HepG2 (cell line): ENCODE data around the gene PYCR2. TPM values are rescaled to one million over a fixed set of nuclear protein-coding genes. Genes with fewer than 3 reads are reported as not detected.

Experiments used
- ATAC-seq: fragments of 200-7000 bp; cut with Tn5 transposase; 3 replicates; pipeline ENCODE4 v1.9.1; 2020; ENCODE audit warnings: mild to moderate bottlenecking, moderate library complexity
- BruUV-seq: library from RNA; stranded (reverse); fragments of 400-500 nt; replicated peaks from 2 replicates; lab custom pipeline; 2021; lab: Mats Ljungman, UMichigan
- CTCF ChIA-PET: fragments of 300-600 bp; formaldehyde crosslinking; extraction: SDS; loops from one replicate; lab custom pipeline; 2021; ENCODE audit warnings: low total read pairs, inconsistent platforms, low intra/inter-chr PET ratio; lab: Yijun Ruan, JAX
- POLR2A ChIA-PET: fragments of 350-600 bp; sonication (Branson Sonifier 250); formaldehyde crosslinking; loops from one replicate; lab custom pipeline; 2020; ENCODE audit warnings: antibody characterized with exemption, inconsistent platforms; lab: Yijun Ruan, JAX
- DNase-seq: peaks from one replicate; pipeline ENCODE4 v3.0.0-alpha.2; 2015; ENCODE audit warnings: low spot score
- FAIRE-seq: peaks from 3 replicates; lab custom pipeline; 2011; peaks lifted over from hg19 to GRCh38; lab: Jason Lieb, UNC
- H2AFZ ChIP-seq: one replicate; pipeline ENCODE4 v1.6.1; 2011; ENCODE audit warnings: low read length, inconsistent platforms
- H3K27ac ChIP-seq: fragments of 300-600 bp; 3 replicates; pipeline ENCODE4 v1.8.0; 2011; ENCODE audit warnings: mixed run types, mild to moderate bottlenecking, mixed read lengths, low read length, inconsistent platforms; ENCODE audit not compliant: insufficient read depth; ENCODE audit errors: extremely low read length
- H3K27me3 ChIP-seq, 2 experiments: fragments of 200-600 bp in 1 of 2; 2 replicates in 1 of 2; 3 replicates in 1 of 2; pipeline versions ENCODE4 v1.6.0 to v1.8.0; 2011; ENCODE audit warnings: low read length in 2 of 2, mild to moderate bottlenecking in 2 of 2, moderate library complexity in 2 of 2, inconsistent platforms in 1 of 2; ENCODE audit not compliant: insufficient read depth in 2 of 2, control insufficient read depth in 1 of 2
- H3K36me3 ChIP-seq, 2 experiments: fragments of 200-600 bp in 1 of 2; replicated peaks in 1 of 2; 2 replicates in 1 of 2; 3 replicates in 1 of 2; pipeline versions ENCODE4 v1.5.1 to v1.8.0; 2011; ENCODE audit warnings: low read length in 2 of 2, inconsistent platforms in 1 of 2; ENCODE audit not compliant: insufficient read depth in 2 of 2, control insufficient read depth in 1 of 2
- H3K4me1 ChIP-seq: 2 replicates; pipeline ENCODE4 v1.5.1; 2012; ENCODE audit warnings: low read length, inconsistent platforms; ENCODE audit not compliant: insufficient read depth
- H3K4me2 ChIP-seq: 2 replicates; pipeline ENCODE4 v1.6.0; 2011; ENCODE audit warnings: low read depth, low read length, inconsistent platforms
- H3K4me3 ChIP-seq, 3 experiments: fragments of 200-600 bp in 1 of 3; sonication (generic), shearing (Covaris generic) in 1 of 3; replicated peaks in 1 of 3; 2 replicates each; pipeline ENCODE4 v1.5.1; 2011 to 2016; ENCODE audit warnings: low read length in 3 of 3, inconsistent platforms in 2 of 3, low read depth in 2 of 3, mild to moderate bottlenecking in 2 of 3, control low read depth in 1 of 3, mixed read lengths in 1 of 3; ENCODE audit not compliant: insufficient read depth in 1 of 3
- H3K79me2 ChIP-seq: one replicate; pipeline ENCODE4 v1.6.1; 2011; ENCODE audit warnings: low read length, inconsistent platforms; ENCODE audit not compliant: insufficient read depth
- H3K9ac ChIP-seq: 2 replicates; pipeline ENCODE4 v1.6.0; 2011; ENCODE audit warnings: mild to moderate bottlenecking, low read depth, low read length, inconsistent platforms; ENCODE audit not compliant: insufficient read depth
- H3K9me3 ChIP-seq: 2 replicates; pipeline ENCODE4 v1.5.1; 2012; ENCODE audit warnings: mild to moderate bottlenecking, low read length
- H4K20me1 ChIP-seq: 2 replicates; pipeline ENCODE4 v1.6.0; 2011; ENCODE audit warnings: inconsistent platforms, mild to moderate bottlenecking, low read length, moderate library complexity; ENCODE audit not compliant: insufficient read depth
- ARNT2 ChIP-seq: sonication (generic); formaldehyde crosslinking; IDR thresholded peaks from 2 replicates; pipeline ENCODE4 v1.8.0; 2022; ENCODE audit warnings: mild to moderate bottlenecking, low read depth, missing genetic modification reagents, moderate library complexity
- DR1 ChIP-seq: sonication (generic); formaldehyde crosslinking; IDR thresholded peaks from 2 replicates; pipeline ENCODE4 v1.8.0; 2021; ENCODE audit warnings: mild to moderate bottlenecking, missing genetic modification reagents, inconsistent platforms
- FOSL1 ChIP-seq: sonication (generic); formaldehyde crosslinking; IDR thresholded peaks from 2 replicates; pipeline ENCODE4 v1.9.0; 2021; ENCODE audit warnings: missing genetic modification reagents, borderline replicate concordance
- IKZF1 ChIP-seq: fragments of 450-650 bp; IDR thresholded peaks from 2 replicates; pipeline ENCODE4 v1.7.1; 2016
- MYC ChIP-seq: sonication (generic); formaldehyde crosslinking; IDR thresholded peaks from 2 replicates; pipeline ENCODE4 v1.9.0; 2021; ENCODE audit warnings: missing genetic modification reagents, borderline replicate concordance
- PAF1 ChIP-seq: IDR thresholded peaks from 2 replicates; pipeline ENCODE4 v1.6.1; 2016; ENCODE audit warnings: missing genetic modification reagents, missing compliant biosample characterization
- ZNF230 ChIP-seq: sonication (generic); formaldehyde crosslinking; IDR thresholded peaks from 2 replicates; pipeline ENCODE4 v1.4.0; 2020; ENCODE audit warnings: mild to moderate bottlenecking, missing genetic modification reagents
- ZNF296 ChIP-seq: sonication (generic); formaldehyde crosslinking; conservative IDR thresholded peaks from 2 replicates; pipeline ENCODE4 v1.5.0; 2020; ENCODE audit warnings: mild to moderate bottlenecking, missing genetic modification reagents
- ZNF614 ChIP-seq: IDR thresholded peaks from 2 replicates; pipeline ENCODE4 v1.6.1; 2018; ENCODE audit warnings: missing biosample characterization, missing genetic modification reagents, inconsistent platforms, borderline replicate concordance
- ZNF672 ChIP-seq: sonication (generic); formaldehyde crosslinking; IDR thresholded peaks from 2 replicates; pipeline ENCODE4 v1.8.1; 2022; ENCODE audit warnings: missing genetic modification reagents
- WGBS: methylation state at CpG from one replicate; pipeline ENCODE4 v1.1.6; 2017; ENCODE audit warnings: low lambda C conversion rate; 5-methylcytosine and 5-hydroxymethylcytosine counted together
- in situ Hi-C: cut with HindIII; loops from 2 replicates; pipeline ENCODE4 v1.10.0; 2017; ENCODE audit warnings: low pct_unique_long_range_greater_than_20kb; ENCODE audit not compliant: extremely low pct_ligation_motif_present
- intact Hi-C: fragments of 100-400 bp; cut with micrococcal nuclease; formaldehyde crosslinking; loops from one replicate; pipeline ENCODE4 v1.10.0; 2022; ENCODE audit not compliant: unreplicated experiment
- polyA plus RNA-seq, 8 experiments: library from polyadenylated mRNA; depleted of rRNA in 3 of 8; stranded (reverse) in 7 of 8; unstranded in 1 of 8; fragments of >200 nt; fragmentation: Illumina TruSeq in 4 of 8; extraction: Trizol in 4 of 8; gene quantifications; 2 replicates each; pipeline versions ENCODE4 v1.2.1 to v1.2.3, GENCODE V29; 2011 to 2016; ENCODE audit warnings: low read depth in 4 of 8, missing spikeins in 1 of 8, mixed read lengths in 1 of 8; ENCODE audit not compliant: insufficient read depth in 1 of 8
- total RNA-seq, 5 experiments: library from RNA; depleted of rRNA; stranded (reverse); fragments of >200 nt; fragmentation: Illumina TruSeq; extraction: Trizol; gene quantifications; 2 replicates each; pipeline ENCODE4 v1.2.3, GENCODE V29; 2016; ENCODE audit warnings: low read depth in 1 of 5
- TF ChIP-seq, protein P1 (sequence below): IDR thresholded peaks from 2 replicates; pipeline ENCODE4 v1.6.1; 2016; ENCODE audit warnings: missing genetic modification reagents, missing compliant biosample characterization
- TF ChIP-seq, protein P2 (sequence below): sonication (generic); formaldehyde crosslinking; IDR thresholded peaks from 2 replicates; pipeline ENCODE4 v1.8.0; 2022; ENCODE audit warnings: mild to moderate bottlenecking, missing genetic modification reagents, moderate library complexity
- TF ChIP-seq, protein P3 (sequence below): sonication (generic); formaldehyde crosslinking; IDR thresholded peaks from 2 replicates; pipeline ENCODE4 v1.5.0; 2020; ENCODE audit warnings: missing genetic modification reagents
- TF ChIP-seq, protein P4 (sequence below): sonication (generic); formaldehyde crosslinking; IDR thresholded peaks from 2 replicates; pipeline ENCODE4 v1.8.0; 2023; ENCODE audit warnings: mild to moderate bottlenecking, missing genetic modification reagents
- TF ChIP-seq, protein P5 (sequence below): sonication (generic); formaldehyde crosslinking; IDR thresholded peaks from 2 replicates; pipeline ENCODE4 v1.4.0; 2020; ENCODE audit warnings: missing genetic modification reagents

The PYCR2 gene
- total and polyA plus RNA-seq, 2 of the 13 experiments (the other 11 are each of a cell fraction or from before 2014, with no cell fraction given) = 47.2 to 47.8 TPM

DNA sequence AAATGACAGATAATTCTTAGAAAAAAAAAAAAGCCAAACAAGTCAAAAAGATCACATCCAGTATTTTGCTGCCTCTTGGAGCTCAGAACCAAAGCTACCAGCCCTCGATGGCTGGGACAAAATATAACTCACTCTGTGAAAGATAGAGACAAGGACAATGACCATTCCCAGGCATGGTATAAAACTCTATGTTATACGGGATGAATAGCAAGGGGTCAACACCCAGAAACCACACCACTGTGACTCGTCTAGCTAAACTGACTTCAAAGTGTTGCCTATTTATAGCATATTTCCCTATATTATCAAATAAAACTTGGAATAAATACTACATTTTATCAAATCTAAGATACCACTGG is 52.0 kb downstream of the PYCR2 start:
- Histone ChIP-seq H3K9ac (no peak overlapping the region), H2AFZ (no peak overlapping the region), H3K4me1 (peaks cover 9% of the 10 kb centered on the region), H3K4me3 (no peak overlapping the region), H3K4me2 (no peak overlapping the region), H3K27me3 (no peaks in the 10 kb centered on the region), H3K9me3 (no peaks in the 10 kb centered on the region)
- POLR2A ChIA-PET = interaction anchor here (2.2 kb wide), 1 partner anchor 10 kb away, joined by 12 read pairs; the partner anchor contains the start of gene TMEM63A
- in situ Hi-C loops = no loop called here
- ATAC-seq (no peak), FAIRE-seq (no peak)
- intact Hi-C loops = no loop called here
- 93% methylated on average over 3 of the region's 3 CpGs for WGBS
- TF ChIP-seq ZNF614 (CRISPR knock-in tag) = no peak
- TF ChIP-seq ZNF230 = no peak
- TF ChIP-seq, protein P1, sequence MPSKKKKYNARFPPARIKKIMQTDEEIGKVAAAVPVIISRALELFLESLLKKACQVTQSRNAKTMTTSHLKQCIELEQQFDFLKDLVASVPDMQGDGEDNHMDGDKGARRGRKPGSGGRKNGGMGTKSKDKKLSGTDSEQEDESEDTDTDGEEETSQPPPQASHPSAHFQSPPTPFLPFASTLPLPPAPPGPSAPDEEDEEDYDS (CRISPR knock-in tag) = no peak
- TF ChIP-seq PAF1 = no peak
- TF ChIP-seq DR1 (CRISPR knock-in tag) = no peak
- TF ChIP-seq ZNF296 (CRISPR knock-in tag) = no peak
- TF ChIP-seq, protein P2, sequence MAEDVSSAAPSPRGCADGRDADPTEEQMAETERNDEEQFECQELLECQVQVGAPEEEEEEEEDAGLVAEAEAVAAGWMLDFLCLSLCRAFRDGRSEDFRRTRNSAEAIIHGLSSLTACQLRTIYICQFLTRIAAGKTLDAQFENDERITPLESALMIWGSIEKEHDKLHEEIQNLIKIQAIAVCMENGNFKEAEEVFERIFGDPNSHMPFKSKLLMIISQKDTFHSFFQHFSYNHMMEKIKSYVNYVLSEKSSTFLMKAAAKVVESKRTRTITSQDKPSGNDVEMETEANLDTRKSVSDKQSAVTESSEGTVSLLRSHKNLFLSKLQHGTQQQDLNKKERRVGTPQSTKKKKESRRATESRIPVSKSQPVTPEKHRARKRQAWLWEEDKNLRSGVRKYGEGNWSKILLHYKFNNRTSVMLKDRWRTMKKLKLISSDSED (CRISPR knock-in tag) = no peak
- no peak for TF ChIP-seq FOSL1 (CRISPR knock-in tag)
- TF ChIP-seq MYC (CRISPR knock-in tag) = no peak
- TF ChIP-seq, protein P3, sequence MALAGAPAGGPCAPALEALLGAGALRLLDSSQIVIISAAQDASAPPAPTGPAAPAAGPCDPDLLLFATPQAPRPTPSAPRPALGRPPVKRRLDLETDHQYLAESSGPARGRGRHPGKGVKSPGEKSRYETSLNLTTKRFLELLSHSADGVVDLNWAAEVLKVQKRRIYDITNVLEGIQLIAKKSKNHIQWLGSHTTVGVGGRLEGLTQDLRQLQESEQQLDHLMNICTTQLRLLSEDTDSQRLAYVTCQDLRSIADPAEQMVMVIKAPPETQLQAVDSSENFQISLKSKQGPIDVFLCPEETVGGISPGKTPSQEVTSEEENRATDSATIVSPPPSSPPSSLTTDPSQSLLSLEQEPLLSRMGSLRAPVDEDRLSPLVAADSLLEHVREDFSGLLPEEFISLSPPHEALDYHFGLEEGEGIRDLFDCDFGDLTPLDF (CRISPR knock-in tag) = no peak
- TF ChIP-seq IKZF1 = no peak
- TF ChIP-seq ZNF672 = no peak
- no peak for TF ChIP-seq ARNT2 (CRISPR knock-in tag)
- TF ChIP-seq, protein P4, sequence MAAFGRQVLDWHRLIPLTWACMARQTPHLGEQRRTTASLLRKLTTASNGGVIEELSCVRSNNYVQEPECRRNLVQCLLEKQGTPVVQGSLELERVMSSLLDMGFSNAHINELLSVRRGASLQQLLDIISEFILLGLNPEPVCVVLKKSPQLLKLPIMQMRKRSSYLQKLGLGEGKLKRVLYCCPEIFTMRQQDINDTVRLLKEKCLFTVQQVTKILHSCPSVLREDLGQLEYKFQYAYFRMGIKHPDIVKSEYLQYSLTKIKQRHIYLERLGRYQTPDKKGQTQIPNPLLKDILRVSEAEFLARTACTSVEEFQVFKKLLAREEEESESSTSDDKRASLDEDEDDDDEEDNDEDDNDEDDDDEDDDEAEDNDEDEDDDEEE = no peak
- TF ChIP-seq, protein P5, sequence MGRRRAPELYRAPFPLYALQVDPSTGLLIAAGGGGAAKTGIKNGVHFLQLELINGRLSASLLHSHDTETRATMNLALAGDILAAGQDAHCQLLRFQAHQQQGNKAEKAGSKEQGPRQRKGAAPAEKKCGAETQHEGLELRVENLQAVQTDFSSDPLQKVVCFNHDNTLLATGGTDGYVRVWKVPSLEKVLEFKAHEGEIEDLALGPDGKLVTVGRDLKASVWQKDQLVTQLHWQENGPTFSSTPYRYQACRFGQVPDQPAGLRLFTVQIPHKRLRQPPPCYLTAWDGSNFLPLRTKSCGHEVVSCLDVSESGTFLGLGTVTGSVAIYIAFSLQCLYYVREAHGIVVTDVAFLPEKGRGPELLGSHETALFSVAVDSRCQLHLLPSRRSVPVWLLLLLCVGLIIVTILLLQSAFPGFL (CRISPR knock-in tag) = no peak
- TF ChIP-seq, all 625 proteins: peak for 0
- H4K20me1 ChIP-seq = no peaks in the 10 kb centered on the region
- H3K79me2 ChIP-seq = no peaks in the 10 kb centered on the region
- CTCF ChIA-PET = no interaction called here
- no peak for DNase-seq
- no peak overlapping the region for H3K27ac ChIP-seq
- H3K36me3 ChIP-seq = peaks cover 16 to 72% of the 10 kb centered on the region in 2 experiments
- no TSS peak for BruUV-seq
